ENCODE measurements around the gene LSM6. TPM values are rescaled to one million over a fixed set of nuclear protein-coding genes. Genes with fewer than 3 reads are reported as not detected.

Gene LSM6
- total RNA-seq, 2 donors from 2014 or later = 26.2 to 45.7 TPM

GRCh38 chr4:146165840-146166239 lies 9.7 kb upstream of the LSM6 start:
- H3K27ac Mint-ChIP-seq = no peak overlapping the region
- H3K4me3 Mint-ChIP-seq = no peak overlapping the region
- H3K9me3 Mint-ChIP-seq = peaks cover 4% of the 10 kb centered on the region
- no peaks in the 10 kb centered on the region for H3K36me3 Mint-ChIP-seq (ENCODE audit: low read depth)
- peaks cover 4% of the 10 kb centered on the region for H3K27me3 Mint-ChIP-seq
- peaks cover 4% of the 10 kb centered on the region for H3K4me1 Mint-ChIP-seq
- peak; percentile 44 for ATAC-seq (replicated peaks)

- no peak overlapping the region for H3K4me3 Mint-ChIP-seq
- ATAC-seq (replicated peaks) = no peak
- H3K9me3 Mint-ChIP-seq = no peaks in the 10 kb centered on the region
- no peaks in the 10 kb centered on the region for H3K4me1 Mint-ChIP-seq
- H3K27ac Mint-ChIP-seq = no peak overlapping the region
- H3K36me3 Mint-ChIP-seq (ENCODE audit: low read depth) = no peaks in the 10 kb centered on the region
- H3K27me3 Mint-ChIP-seq = no peaks in the 10 kb centered on the region
These were observed 5.4 kb upstream of the LSM6 start for GRCh38 chr4:146170149-146170548.

GRCh38 chr4:146176891-146177290 lies 1.4 kb downstream of the LSM6 start:
- H3K36me3 Mint-ChIP-seq (ENCODE audit: low read depth) = peaks cover 33% of the 10 kb centered on the region
- no peak for ATAC-seq (replicated peaks)
- H3K27ac Mint-ChIP-seq = peak overlapping the region; percentile 97
- H3K4me1 Mint-ChIP-seq = peaks cover 36% of the 10 kb centered on the region
- no peaks in the 10 kb centered on the region for H3K9me3 Mint-ChIP-seq
- H3K4me3 Mint-ChIP-seq = peak overlapping the region; percentile 90
- H3K27me3 Mint-ChIP-seq = no peaks in the 10 kb centered on the region

GRCh38 chr4:146178126-146178525 lies 2.6 kb downstream of the LSM6 start:
- H3K36me3 Mint-ChIP-seq (ENCODE audit: low read depth) = peaks cover 41% of the 10 kb centered on the region
- no peaks in the 10 kb centered on the region for H3K27me3 Mint-ChIP-seq
- H3K9me3 Mint-ChIP-seq = no peaks in the 10 kb centered on the region
- peak overlapping the region; percentile 90 for H3K4me3 Mint-ChIP-seq
- H3K4me1 Mint-ChIP-seq = peaks cover 42% of the 10 kb centered on the region
- ATAC-seq (replicated peaks) = no peak
- peak overlapping the region; percentile 85 for H3K27ac Mint-ChIP-seq

GRCh38 chr4:146179784-146180370 lies 4.4 kb downstream of the LSM6 start:
- Mint-ChIP-seq H3K9me3 (no peaks in the 10 kb centered on the region), H3K4me3 (peak overlapping the region; percentile 4), H3K4me1 (peaks cover 42% of the 10 kb centered on the region), H3K27ac (no peak overlapping the region), H3K27me3 (no peaks in the 10 kb centered on the region), H3K36me3 (ENCODE audit: low read depth) (peaks cover 57% of the 10 kb centered on the region)
- ATAC-seq (replicated peaks) = no peak

GRCh38 chr4:146182443-146182842 lies 6.9 kb downstream of the LSM6 start:
- H3K4me1 Mint-ChIP-seq = peaks cover 37% of the 10 kb centered on the region
- peaks cover 83% of the 10 kb centered on the region for H3K36me3 Mint-ChIP-seq (ENCODE audit: low read depth)
- ATAC-seq (replicated peaks) = peak; percentile 67
- H3K9me3 Mint-ChIP-seq = no peaks in the 10 kb centered on the region
- H3K4me3 Mint-ChIP-seq = no peak overlapping the region
- H3K27ac Mint-ChIP-seq = no peak overlapping the region
- no peaks in the 10 kb centered on the region for H3K27me3 Mint-ChIP-seq

GRCh38 chr4:146183209-146183608 lies 7.7 kb downstream of the LSM6 start:
- Mint-ChIP-seq H3K9me3 (no peaks in the 10 kb centered on the region), H3K4me3 (no peak overlapping the region), H3K27me3 (no peaks in the 10 kb centered on the region), H3K4me1 (peaks cover 33% of the 10 kb centered on the region), H3K27ac (no peak overlapping the region), H3K36me3 (ENCODE audit: low read depth) (peaks cover 86% of the 10 kb centered on the region)
- ATAC-seq (replicated peaks) = no peak

- Mint-ChIP-seq H3K9me3 (no peaks in the 10 kb centered on the region), H3K36me3 (ENCODE audit: low read depth) (peaks cover 90% of the 10 kb centered on the region), H3K27me3 (no peaks in the 10 kb centered on the region), H3K4me1 (peaks cover 10% of the 10 kb centered on the region), H3K4me3 (no peak overlapping the region), H3K27ac (peak overlapping the region; percentile 36)
- ATAC-seq (replicated peaks) = no peak
These were observed 10.5 kb downstream of the LSM6 start for GRCh38 chr4:146186041-146186440.

- no peak for ATAC-seq (replicated peaks)
- Mint-ChIP-seq H3K27ac (no peak overlapping the region), H3K27me3 (no peaks in the 10 kb centered on the region), H3K9me3 (no peaks in the 10 kb centered on the region), H3K36me3 (ENCODE audit: low read depth) (peaks cover 91% of the 10 kb centered on the region), H3K4me1 (peaks cover 6% of the 10 kb centered on the region), H3K4me3 (no peak overlapping the region)
These were observed 11.1 kb downstream of the LSM6 start for GRCh38 chr4:146186596-146186995.

GRCh38 chr4:146190456-146190855 lies 14.9 kb downstream of the LSM6 start:
- Mint-ChIP-seq H3K36me3 (ENCODE audit: low read depth) (peaks cover 72% of the 10 kb centered on the region), H3K27ac (no peak overlapping the region)

GRCh38 chr4:146191766-146192458 lies 16.4 kb downstream of the LSM6 start:
- no peak overlapping the region for H3K4me3 Mint-ChIP-seq
- peaks cover 9% of the 10 kb centered on the region for H3K4me1 Mint-ChIP-seq
- H3K36me3 Mint-ChIP-seq (ENCODE audit: low read depth) = peaks cover 57% of the 10 kb centered on the region
- no peaks in the 10 kb centered on the region for H3K27me3 Mint-ChIP-seq
- H3K27ac Mint-ChIP-seq = no peak overlapping the region
- ATAC-seq (replicated peaks) = no peak
- H3K9me3 Mint-ChIP-seq = no peaks in the 10 kb centered on the region

More at GRCh38 chr4:146190456-146190855, 14.9 kb downstream of the LSM6 start:
- Mint-ChIP-seq H3K9me3 (no peaks in the 10 kb centered on the region), H3K27me3 (no peaks in the 10 kb centered on the region), H3K4me3 (no peak overlapping the region), H3K4me1 (peaks cover 5% of the 10 kb centered on the region)
- ATAC-seq (replicated peaks) = no peak

GRCh38 chr4:146193628-146194027 lies 18.1 kb downstream of the LSM6 start:
- H3K27me3 Mint-ChIP-seq = no peaks in the 10 kb centered on the region
- no peak overlapping the region for H3K4me3 Mint-ChIP-seq
- H3K27ac Mint-ChIP-seq = no peak overlapping the region
- peaks cover 40% of the 10 kb centered on the region for H3K36me3 Mint-ChIP-seq (ENCODE audit: low read depth)
- peak; percentile 56 for ATAC-seq (replicated peaks)
- H3K9me3 Mint-ChIP-seq = no peaks in the 10 kb centered on the region
- peaks cover 9% of the 10 kb centered on the region for H3K4me1 Mint-ChIP-seq

- no peak overlapping the region for H3K27ac Mint-ChIP-seq
- no peak overlapping the region for H3K4me3 Mint-ChIP-seq
- H3K27me3 Mint-ChIP-seq = no peaks in the 10 kb centered on the region
- H3K9me3 Mint-ChIP-seq = no peaks in the 10 kb centered on the region
- H3K36me3 Mint-ChIP-seq (ENCODE audit: low read depth) = peaks cover 34% of the 10 kb centered on the region
- H3K4me1 Mint-ChIP-seq = peaks cover 9% of the 10 kb centered on the region
- ATAC-seq (replicated peaks) = no peak
These were observed 18.7 kb downstream of the LSM6 start for GRCh38 chr4:146194212-146194611.

- Mint-ChIP-seq H3K27ac (no peak overlapping the region), H3K4me1 (no peaks in the 10 kb centered on the region), H3K36me3 (ENCODE audit: low read depth) (peaks cover 10% of the 10 kb centered on the region), H3K27me3 (no peaks in the 10 kb centered on the region), H3K4me3 (no peak overlapping the region), H3K9me3 (no peaks in the 10 kb centered on the region)
- ATAC-seq (replicated peaks) = no peak
These were observed 27.1 kb downstream of the LSM6 start for GRCh38 chr4:146202665-146203064.

- H3K4me1 Mint-ChIP-seq = no peaks in the 10 kb centered on the region
- no peaks in the 10 kb centered on the region for H3K36me3 Mint-ChIP-seq (ENCODE audit: low read depth)
- no peak for ATAC-seq (replicated peaks)
- no peaks in the 10 kb centered on the region for H3K9me3 Mint-ChIP-seq
- H3K4me3 Mint-ChIP-seq = no peak overlapping the region
- H3K27me3 Mint-ChIP-seq = no peaks in the 10 kb centered on the region
- H3K27ac Mint-ChIP-seq = no peak overlapping the region
These were observed 31.9 kb downstream of the LSM6 start for GRCh38 chr4:146207410-146207809.
